ENCODE data around the gene BACH1. TPM values are rescaled to one million over a fixed set of nuclear protein-coding genes. Genes with fewer than 3 reads are reported as not detected.

The BACH1 gene
- total RNA-seq, 3 donors from 2014 or later = 31.8 to 65.3 (median 42.3) TPM

GRCh38 chr21:29360799-29361765 is 62.4 kb downstream of the BACH1 start:
- H3K9me3 ChIP-seq = no peaks in the 10 kb centered on the region
- TF ChIP-seq POLR2AphosphoS5 (IDR thresholded peaks at IDR 0.05) (no peak), CTCF (IDR thresholded peaks at IDR 0.05) (peak in 2 of 3 donors; percentile 12 to 18)
- intact Hi-C loops (cut with DNase I; ENCODE audit: low total_unique reads) = no loop called here
- H3K4me3 ChIP-seq = no peak overlapping the region
- H3K27ac ChIP-seq = no peak overlapping the region
- DNase-seq (ENCODE audit: low spot score in 2 of 2) = no peak
- H3K4me1 ChIP-seq = no peaks in the 10 kb centered on the region
- H3K36me3 ChIP-seq = no peaks in the 10 kb centered on the region
- no peaks in the 10 kb centered on the region for H3K27me3 ChIP-seq

- intact Hi-C loops (cut with DNase I; ENCODE audit: low total_unique reads) = no loop called here
- TF ChIP-seq POLR2A (IDR thresholded peaks at IDR 0.05) = no peak
- TF ChIP-seq POLR2AphosphoS5 (IDR thresholded peaks at IDR 0.05) = no peak
- no peak for TF ChIP-seq CTCF (IDR thresholded peaks at IDR 0.05)
- Histone ChIP-seq H3K36me3 (no peaks in the 10 kb centered on the region), H3K4me1 (no peaks in the 10 kb centered on the region), H3K4me3 (no peak overlapping the region), H3K27me3 (no peaks in the 10 kb centered on the region), H3K9me3 (no peaks in the 10 kb centered on the region), H3K27ac (no peak overlapping the region)
- no peak for DNase-seq (ENCODE audit: low spot score in 2 of 2)
Observed at GRCh38 chr21:29362758-29363157, 64.0 kb downstream of the BACH1 start.

- no peaks in the 10 kb centered on the region for H3K36me3 ChIP-seq
- H3K27ac ChIP-seq = no peak overlapping the region
- H3K27me3 ChIP-seq = no peaks in the 10 kb centered on the region
- intact Hi-C loops (cut with DNase I; ENCODE audit: low total_unique reads) = loop anchor here (5.0 kb wide), 1 partner anchor 278 kb away; no protein-coding TSS in a partner anchor
- no peaks in the 10 kb centered on the region for H3K4me1 ChIP-seq
- no peak for DNase-seq (ENCODE audit: low spot score in 2 of 2)
- no peak overlapping the region for H3K4me3 ChIP-seq
- TF ChIP-seq POLR2A (IDR thresholded peaks at IDR 0.05) (no peak), CTCF (IDR thresholded peaks at IDR 0.05) (no peak), POLR2AphosphoS5 (IDR thresholded peaks at IDR 0.05) (no peak)
- no peaks in the 10 kb centered on the region for H3K9me3 ChIP-seq
Observed at GRCh38 chr21:29365661-29366265, 67.0 kb downstream of the BACH1 start.

GRCh38 chr21:29366532-29366931 is 67.8 kb downstream of the BACH1 start:
- intact Hi-C loops (cut with DNase I; ENCODE audit: low total_unique reads) = loop anchor here (5.0 kb wide), 1 partner anchor 279 kb away; no protein-coding TSS in a partner anchor
- Histone ChIP-seq H3K4me3 (no peak overlapping the region), H3K9me3 (no peaks in the 10 kb centered on the region), H3K4me1 (no peaks in the 10 kb centered on the region), H3K27ac (no peak overlapping the region), H3K36me3 (no peaks in the 10 kb centered on the region), H3K27me3 (no peaks in the 10 kb centered on the region)
- TF ChIP-seq CTCF (IDR thresholded peaks at IDR 0.05) (no peak), POLR2A (IDR thresholded peaks at IDR 0.05) (no peak), POLR2AphosphoS5 (IDR thresholded peaks at IDR 0.05) (no peak)
- DNase-seq (ENCODE audit: low spot score in 2 of 2) = no peak

GRCh38 chr21:29367335-29367734 is 68.6 kb downstream of the BACH1 start:
- H3K27me3 ChIP-seq = no peaks in the 10 kb centered on the region
- no peaks in the 10 kb centered on the region for H3K4me1 ChIP-seq
- intact Hi-C loops (cut with DNase I; ENCODE audit: low total_unique reads) = loop anchor here (5.0 kb wide), 1 partner anchor 280 kb away; no protein-coding TSS in a partner anchor
- H3K27ac ChIP-seq = no peak overlapping the region
- no peaks in the 10 kb centered on the region for H3K9me3 ChIP-seq
- no peak for DNase-seq (ENCODE audit: low spot score in 2 of 2)
- no peak overlapping the region for H3K4me3 ChIP-seq
- no peaks in the 10 kb centered on the region for H3K36me3 ChIP-seq
- TF ChIP-seq POLR2A (IDR thresholded peaks at IDR 0.05) (no peak), CTCF (IDR thresholded peaks at IDR 0.05) (no peak), POLR2AphosphoS5 (IDR thresholded peaks at IDR 0.05) (no peak)

Data from breast epithelium (tissue), 4 donors.